ENCODE results near the gene STPG4.
"Not testable (repeated sequence)": the region's sequence is repeated elsewhere in the genome, so short reads cannot be mapped to it uniquely, and the experiment has no call there.

STPG4 gene

DNA sequence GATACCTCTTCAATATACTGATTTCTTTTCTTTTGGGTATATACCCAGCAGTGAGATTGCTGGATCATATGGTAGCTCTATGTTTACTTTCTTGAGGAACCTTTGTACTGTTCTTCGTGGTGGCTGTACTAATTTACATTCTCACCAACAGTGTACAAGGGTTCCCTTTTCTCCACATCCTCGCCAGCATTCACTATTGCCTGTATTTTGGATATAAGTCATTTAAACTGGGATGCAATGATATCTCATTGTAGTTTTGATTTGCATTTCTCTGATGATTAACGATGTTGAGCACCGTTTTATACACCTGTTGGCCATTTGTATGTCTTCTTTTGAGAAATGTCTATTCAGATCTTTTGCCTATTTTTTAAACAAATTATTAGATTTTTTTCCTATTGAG is 30.4 kb downstream of the STPG4 start:
- not testable (repeated sequence) for DNase-seq

DNA sequence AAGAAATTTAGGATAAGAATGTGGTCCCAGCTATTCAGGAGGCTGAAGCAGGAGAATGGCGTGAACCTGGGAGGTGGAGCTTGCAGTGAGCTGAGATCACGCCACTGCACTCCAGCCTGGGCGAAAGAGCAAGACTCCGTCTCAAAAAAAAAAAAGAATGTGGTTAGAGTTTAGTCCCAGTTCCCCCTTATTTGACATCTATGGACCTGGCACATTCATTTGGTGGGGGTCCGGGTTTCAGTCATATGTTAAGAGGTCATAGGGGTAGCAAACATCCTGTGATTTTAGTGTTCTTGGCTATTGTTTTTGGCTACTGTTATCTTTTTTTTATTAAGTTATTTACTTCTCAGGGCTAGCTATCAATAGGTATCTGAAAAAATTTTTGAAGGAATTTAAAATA is 34.7 kb downstream of the STPG4 start:
- DNase-seq, result not testable (repeated sequence)

- DNase-seq, result peak; percentile 92
Observed at GRCh38 chr2:47119001-47119400, 36.1 kb downstream of the STPG4 start.

- DNase-seq, result no peak
Observed at GRCh38 chr2:47118581-47118980, 36.5 kb downstream of the STPG4 start.

GRCh38 chr2:47112665-47113435 is 42.3 kb downstream of the STPG4 start:
- DNase-seq, result no peak

DNA sequence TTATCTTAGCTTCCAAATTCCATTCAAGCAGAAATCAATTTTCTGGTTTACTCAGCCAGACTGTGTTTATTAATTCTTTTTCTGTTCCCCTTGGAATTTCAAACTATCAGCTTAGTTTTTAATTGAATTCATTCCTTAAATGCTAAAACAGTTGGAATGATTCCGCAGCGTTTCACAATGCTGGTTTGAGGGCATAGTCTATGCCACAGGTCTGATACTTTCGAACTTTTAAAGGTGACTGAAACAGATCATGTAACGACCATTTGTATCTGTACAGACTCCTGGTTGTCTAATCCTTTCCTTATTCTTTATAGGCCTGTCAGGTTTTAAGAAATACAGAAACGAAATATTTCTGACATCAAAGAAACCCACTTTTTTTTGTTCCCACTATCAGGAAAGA is 45.4 kb downstream of the STPG4 start:
- DNase-seq, result no peak

- peak; percentile 62 for DNase-seq
Observed at GRCh38 chr2:47109007-47109375, 46.1 kb downstream of the STPG4 start.

GRCh38 chr2:47108267-47109006 is 46.7 kb downstream of the STPG4 start:
- not testable (repeated sequence) for DNase-seq

DNA sequence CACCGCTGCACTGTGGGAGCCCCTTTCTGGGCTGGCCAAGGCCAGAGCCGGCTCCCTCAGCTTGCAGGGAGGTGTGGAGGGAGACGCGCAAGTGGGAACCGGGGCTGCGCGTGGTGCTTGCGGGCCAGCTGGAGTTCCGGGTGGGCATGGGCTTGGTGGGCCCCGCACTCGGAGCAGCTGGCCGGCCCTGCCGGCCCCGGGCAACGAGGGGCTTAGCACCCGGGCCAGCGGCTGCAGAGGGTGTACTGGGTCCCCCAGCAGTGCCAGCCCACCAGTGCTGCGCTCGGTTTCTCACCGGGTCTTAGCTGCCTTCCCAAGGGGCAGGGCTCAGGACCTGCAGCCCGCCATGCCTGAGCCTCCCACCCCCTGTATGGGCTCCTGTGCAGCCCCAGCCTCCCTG is 47.9 kb downstream of the STPG4 start:
- not testable (repeated sequence) for DNase-seq

GRCh38 chr2:47106231-47106630 is 48.9 kb downstream of the STPG4 start:
- not testable (repeated sequence) for DNase-seq

GRCh38 chr2:47099712-47100111 is 55.4 kb downstream of the STPG4 start:
- not testable (repeated sequence) for DNase-seq

DNA sequence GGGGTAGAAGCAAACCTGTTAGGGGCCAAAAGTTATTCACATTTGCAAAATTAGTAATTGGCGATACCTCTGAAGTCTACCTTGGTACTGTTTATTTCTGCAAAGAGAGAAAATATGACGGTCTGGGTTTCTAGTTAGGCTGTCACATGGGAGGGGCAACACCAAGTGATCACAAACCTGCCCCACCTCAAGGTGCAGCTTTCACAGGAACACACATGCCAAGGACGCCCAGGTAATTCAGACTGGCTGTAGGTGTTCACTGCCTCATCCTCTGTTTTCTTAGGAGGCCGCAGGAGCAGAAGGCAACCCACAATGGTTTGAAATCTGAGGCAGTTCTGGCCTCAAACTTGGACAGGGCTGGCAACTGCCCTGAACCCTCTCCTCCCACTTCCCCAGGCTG is 56.2 kb downstream of the STPG4 start:
- DNase-seq, result no peak

GRCh38 chr2:47097563-47097962 is 57.5 kb downstream of the STPG4 start:
- DNase-seq, result no peak

GRCh38 chr2:47096451-47096850 is 58.7 kb downstream of the STPG4 start:
- DNase-seq, result no peak

- no peak for DNase-seq
Observed at GRCh38 chr2:47095349-47096020, 59.6 kb downstream of the STPG4 start.

- peak; percentile 71 for DNase-seq
Observed at GRCh38 chr2:47094511-47095142, 60.5 kb downstream of the STPG4 start.

GRCh38 chr2:47093626-47094025 is 61.5 kb downstream of the STPG4 start:
- peak; percentile 58 for DNase-seq

DNA sequence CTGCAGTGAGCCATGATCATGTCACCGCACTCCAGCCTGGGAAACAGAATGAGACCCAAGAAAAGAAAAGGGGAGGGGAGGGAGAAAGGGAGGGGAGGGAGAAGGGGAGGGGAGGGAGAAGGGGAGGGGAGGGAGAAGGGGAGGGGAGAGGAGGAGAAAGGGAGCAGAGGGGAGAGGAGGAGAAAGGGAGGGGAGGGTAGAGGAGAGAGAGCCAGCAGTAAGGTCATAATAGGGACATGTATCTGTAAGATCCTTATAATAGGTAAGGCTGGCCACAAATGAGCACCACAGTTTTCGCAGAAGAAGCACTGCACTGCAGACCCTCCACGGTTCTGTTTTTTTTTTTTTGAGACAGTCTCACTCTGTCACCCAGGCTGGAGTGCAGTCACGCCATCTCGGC is 62.6 kb downstream of the STPG4 start:
- DNase-seq, result no peak

GRCh38 chr2:47091118-47091517 is 64.0 kb downstream of the STPG4 start:
- DNase-seq, result peak; percentile 80

- peak; percentile 59 for DNase-seq
Observed at GRCh38 chr2:47089083-47089464, 66.0 kb downstream of the STPG4 start.

- peak; percentile 40 for DNase-seq
Observed at GRCh38 chr2:47088371-47089082, 66.6 kb downstream of the STPG4 start.

DNA sequence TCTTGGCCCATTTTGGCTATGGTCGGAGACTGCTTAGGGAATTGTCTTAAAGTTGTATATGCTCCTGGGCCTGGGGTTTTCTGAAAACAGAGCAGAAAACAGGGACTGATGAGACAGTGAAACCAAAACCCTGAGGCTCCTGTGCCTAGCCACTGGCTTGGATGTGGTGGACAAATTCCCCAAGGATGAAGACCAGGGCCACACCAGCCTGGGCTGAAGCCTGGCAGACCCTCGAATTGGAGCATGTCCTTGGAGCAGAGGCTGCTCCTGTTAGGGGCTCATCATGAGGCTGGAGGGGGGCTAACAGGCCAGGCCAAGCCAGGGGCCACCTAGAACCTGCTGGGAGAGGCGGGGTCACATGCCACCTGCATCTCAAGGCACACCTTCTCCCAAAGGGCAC is 68.1 kb downstream of the STPG4 start:
- DNase-seq, result no peak
